Measurements from ENCODE around the gene LRRC17.

DNA sequence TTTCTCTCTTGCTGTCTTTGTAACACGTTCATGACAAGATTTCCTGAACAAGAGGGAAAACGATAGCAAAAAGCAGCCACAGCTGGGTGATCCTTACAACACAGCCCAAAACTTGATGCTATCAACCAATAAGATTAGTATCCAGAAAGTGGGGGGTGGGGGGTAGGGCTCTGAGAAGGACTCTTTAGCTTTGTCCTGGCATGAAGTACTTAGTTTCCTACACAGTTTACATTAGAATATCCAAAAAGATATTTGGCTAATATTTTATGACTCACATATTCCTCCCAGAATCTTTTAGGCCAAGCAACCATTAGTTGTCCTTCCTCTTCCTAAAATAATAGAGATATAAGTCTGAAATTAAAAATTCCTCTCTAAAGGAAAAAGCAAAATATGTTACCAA lies 22.9 kb upstream of the LRRC17 start:
- TF ChIP-seq MYNN (IDR thresholded peaks at IDR 0.05) (no peak), MYNN (CRISPR knock-in tag; IDR thresholded peaks at IDR 0.05) (no peak), XRCC4 (IDR thresholded peaks at IDR 0.05; ENCODE audit: extremely low read depth, insufficient read depth, insufficient read length) (no peak), ELF1 (tag; IDR thresholded peaks at IDR 0.05) (no peak), BRCA1 (IDR thresholded peaks at IDR 0.05) (no peak), BRCA1 (CRISPR knock-in tag; IDR thresholded peaks at IDR 0.05) (no peak), ESRRA (IDR thresholded peaks at IDR 0.05; ENCODE audit: borderline replicate concordance, low read depth) (no peak), SAFB (IDR thresholded peaks at IDR 0.05; ENCODE audit: borderline replicate concordance, low read depth, low read length) (no peak), THRAP3 (IDR thresholded peaks at IDR 0.05; ENCODE audit: borderline replicate concordance) (no peak), NR2F6 (CRISPR knock-in tag; IDR thresholded peaks at IDR 0.05) (no peak), POLR2A (conservative IDR thresholded peaks at IDR 0.05) (no peak), NFATC3 (IDR thresholded peaks at IDR 0.05) (no peak), ZNF561 (CRISPR knock-in tag; conservative IDR thresholded peaks at IDR 0.05) (no peak)
- TF ChIP-seq, protein P1, sequence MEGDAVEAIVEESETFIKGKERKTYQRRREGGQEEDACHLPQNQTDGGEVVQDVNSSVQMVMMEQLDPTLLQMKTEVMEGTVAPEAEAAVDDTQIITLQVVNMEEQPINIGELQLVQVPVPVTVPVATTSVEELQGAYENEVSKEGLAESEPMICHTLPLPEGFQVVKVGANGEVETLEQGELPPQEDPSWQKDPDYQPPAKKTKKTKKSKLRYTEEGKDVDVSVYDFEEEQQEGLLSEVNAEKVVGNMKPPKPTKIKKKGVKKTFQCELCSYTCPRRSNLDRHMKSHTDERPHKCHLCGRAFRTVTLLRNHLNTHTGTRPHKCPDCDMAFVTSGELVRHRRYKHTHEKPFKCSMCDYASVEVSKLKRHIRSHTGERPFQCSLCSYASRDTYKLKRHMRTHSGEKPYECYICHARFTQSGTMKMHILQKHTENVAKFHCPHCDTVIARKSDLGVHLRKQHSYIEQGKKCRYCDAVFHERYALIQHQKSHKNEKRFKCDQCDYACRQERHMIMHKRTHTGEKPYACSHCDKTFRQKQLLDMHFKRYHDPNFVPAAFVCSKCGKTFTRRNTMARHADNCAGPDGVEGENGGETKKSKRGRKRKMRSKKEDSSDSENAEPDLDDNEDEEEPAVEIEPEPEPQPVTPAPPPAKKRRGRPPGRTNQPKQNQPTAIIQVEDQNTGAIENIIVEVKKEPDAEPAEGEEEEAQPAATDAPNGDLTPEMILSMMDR (IDR thresholded peaks at IDR 0.05 in 2 of 3, conservative IDR thresholded peaks at IDR 0.05 in 1 of 3; ENCODE audit: insufficient read depth in 2 of 3, low read depth in 1 of 3, low read length in 3 of 3), result no peak
- TF ChIP-seq, protein P2, sequence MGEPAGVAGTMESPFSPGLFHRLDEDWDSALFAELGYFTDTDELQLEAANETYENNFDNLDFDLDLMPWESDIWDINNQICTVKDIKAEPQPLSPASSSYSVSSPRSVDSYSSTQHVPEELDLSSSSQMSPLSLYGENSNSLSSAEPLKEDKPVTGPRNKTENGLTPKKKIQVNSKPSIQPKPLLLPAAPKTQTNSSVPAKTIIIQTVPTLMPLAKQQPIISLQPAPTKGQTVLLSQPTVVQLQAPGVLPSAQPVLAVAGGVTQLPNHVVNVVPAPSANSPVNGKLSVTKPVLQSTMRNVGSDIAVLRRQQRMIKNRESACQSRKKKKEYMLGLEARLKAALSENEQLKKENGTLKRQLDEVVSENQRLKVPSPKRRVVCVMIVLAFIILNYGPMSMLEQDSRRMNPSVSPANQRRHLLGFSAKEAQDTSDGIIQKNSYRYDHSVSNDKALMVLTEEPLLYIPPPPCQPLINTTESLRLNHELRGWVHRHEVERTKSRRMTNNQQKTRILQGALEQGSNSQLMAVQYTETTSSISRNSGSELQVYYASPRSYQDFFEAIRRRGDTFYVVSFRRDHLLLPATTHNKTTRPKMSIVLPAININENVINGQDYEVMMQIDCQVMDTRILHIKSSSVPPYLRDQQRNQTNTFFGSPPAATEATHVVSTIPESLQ (CRISPR knock-in tag; IDR thresholded peaks at IDR 0.05), result no peak
- TF ChIP-seq, protein P3, sequence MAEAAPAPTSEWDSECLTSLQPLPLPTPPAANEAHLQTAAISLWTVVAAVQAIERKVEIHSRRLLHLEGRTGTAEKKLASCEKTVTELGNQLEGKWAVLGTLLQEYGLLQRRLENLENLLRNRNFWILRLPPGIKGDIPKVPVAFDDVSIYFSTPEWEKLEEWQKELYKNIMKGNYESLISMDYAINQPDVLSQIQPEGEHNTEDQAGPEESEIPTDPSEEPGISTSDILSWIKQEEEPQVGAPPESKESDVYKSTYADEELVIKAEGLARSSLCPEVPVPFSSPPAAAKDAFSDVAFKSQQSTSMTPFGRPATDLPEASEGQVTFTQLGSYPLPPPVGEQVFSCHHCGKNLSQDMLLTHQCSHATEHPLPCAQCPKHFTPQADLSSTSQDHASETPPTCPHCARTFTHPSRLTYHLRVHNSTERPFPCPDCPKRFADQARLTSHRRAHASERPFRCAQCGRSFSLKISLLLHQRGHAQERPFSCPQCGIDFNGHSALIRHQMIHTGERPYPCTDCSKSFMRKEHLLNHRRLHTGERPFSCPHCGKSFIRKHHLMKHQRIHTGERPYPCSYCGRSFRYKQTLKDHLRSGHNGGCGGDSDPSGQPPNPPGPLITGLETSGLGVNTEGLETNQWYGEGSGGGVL (CRISPR knock-in tag; IDR thresholded peaks at IDR 0.05), result no peak
